Brain microvascular endothelial cell (primary cell): ENCODE measurements around the gene TFEC.
A peak's percentile ranks its signal among the peaks of the same experiment; 100 is the strongest.

Experiments
- DNase-seq: peaks from one replicate; pipeline ENCODE4 v3.0.0-alpha.2; 2020
- H3K27ac ChIP-seq: fragments of 250-450 bp; sonication (Bioruptor Pico); 2 replicates; pipeline ENCODE4 v1.5.1; 2020; ENCODE audit warnings: mild to moderate bottlenecking, moderate library complexity
- H3K27me3 ChIP-seq: fragments of 250-450 bp; sonication (Bioruptor Pico); replicated peaks from 2 replicates; pipeline ENCODE4 v1.5.1; 2020; ENCODE audit warnings: mild to moderate bottlenecking
- H3K36me3 ChIP-seq: fragments of 250-450 bp; sonication (Bioruptor Pico); replicated peaks from 2 replicates; pipeline ENCODE4 v1.5.1; 2020; ENCODE audit warnings: mild to moderate bottlenecking
- H3K4me3 ChIP-seq: 2 replicates; pipeline ENCODE4 v1.5.1; 2011; ENCODE audit warnings: low read depth, mild to moderate bottlenecking, control low read depth, low read length, moderate library complexity
- in situ Hi-C: cut with HindIII; loops from 2 replicates; pipeline ENCODE4 v1.10.0; 2017; ENCODE audit warnings: low sequenced_read_pairs, low pct_ligation_motif_present
- TF ChIP-seq, protein P1 (sequence below): IDR thresholded peaks from 2 replicates; pipeline ENCODE4 v1.5.1; 2011; ENCODE audit warnings: low read depth, mild to moderate bottlenecking, moderate library complexity, low read length, control low read depth, inconsistent platforms; ENCODE audit errors: missing control alignments

The TFEC gene, protein sequence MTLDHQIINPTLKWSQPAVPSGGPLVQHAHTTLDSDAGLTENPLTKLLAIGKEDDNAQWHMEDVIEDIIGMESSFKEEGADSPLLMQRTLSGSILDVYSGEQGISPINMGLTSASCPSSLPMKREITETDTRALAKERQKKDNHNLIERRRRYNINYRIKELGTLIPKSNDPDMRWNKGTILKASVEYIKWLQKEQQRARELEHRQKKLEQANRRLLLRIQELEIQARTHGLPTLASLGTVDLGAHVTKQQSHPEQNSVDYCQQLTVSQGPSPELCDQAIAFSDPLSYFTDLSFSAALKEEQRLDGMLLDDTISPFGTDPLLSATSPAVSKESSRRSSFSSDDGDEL

DNA sequence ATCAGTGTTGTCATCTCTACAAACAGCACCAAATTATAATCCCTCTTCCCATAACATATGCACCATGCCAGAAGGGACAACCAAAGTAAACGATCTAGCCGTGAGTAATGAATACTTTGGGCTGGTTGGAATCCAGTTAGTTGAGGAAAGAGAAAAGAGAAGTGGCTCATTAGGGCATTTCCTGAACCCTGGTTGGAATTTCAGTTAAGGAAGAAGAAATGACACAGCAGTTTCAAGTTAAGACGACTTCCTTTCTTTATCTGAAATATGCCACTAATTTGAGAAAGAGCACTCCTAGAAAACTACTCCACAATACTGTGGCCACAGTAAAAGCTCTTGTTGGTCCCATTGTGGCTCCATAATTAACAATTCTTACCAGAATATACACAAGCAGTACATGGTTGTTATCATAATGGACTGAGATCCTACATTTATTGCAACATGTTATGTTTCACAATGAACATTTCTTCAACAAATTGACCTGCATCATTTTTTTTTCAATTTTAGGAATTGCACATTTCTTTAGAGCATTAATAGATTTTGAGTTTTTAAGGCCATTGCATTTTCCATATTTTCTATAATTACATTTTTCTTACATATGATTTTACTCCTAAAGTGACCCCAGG is at the start of gene TFEC:
Gene TFEC, minus strand, starts transcription at position 113 of the 626 bp plus-strand sequence. CDS start 46,322 bp downstream, outside the sequence.
- peak within 1 kb of the TSS; percentile 70 for H3K27ac ChIP-seq
- DNase-seq = peak; percentile 10
- no peaks in the 10 kb centered on the region for H3K36me3 ChIP-seq
- no peak within 1 kb of the TSS for H3K4me3 ChIP-seq
- in situ Hi-C loops = no loop called here
- H3K27me3 ChIP-seq = no peaks in the 10 kb centered on the region
- TF ChIP-seq, protein P1, sequence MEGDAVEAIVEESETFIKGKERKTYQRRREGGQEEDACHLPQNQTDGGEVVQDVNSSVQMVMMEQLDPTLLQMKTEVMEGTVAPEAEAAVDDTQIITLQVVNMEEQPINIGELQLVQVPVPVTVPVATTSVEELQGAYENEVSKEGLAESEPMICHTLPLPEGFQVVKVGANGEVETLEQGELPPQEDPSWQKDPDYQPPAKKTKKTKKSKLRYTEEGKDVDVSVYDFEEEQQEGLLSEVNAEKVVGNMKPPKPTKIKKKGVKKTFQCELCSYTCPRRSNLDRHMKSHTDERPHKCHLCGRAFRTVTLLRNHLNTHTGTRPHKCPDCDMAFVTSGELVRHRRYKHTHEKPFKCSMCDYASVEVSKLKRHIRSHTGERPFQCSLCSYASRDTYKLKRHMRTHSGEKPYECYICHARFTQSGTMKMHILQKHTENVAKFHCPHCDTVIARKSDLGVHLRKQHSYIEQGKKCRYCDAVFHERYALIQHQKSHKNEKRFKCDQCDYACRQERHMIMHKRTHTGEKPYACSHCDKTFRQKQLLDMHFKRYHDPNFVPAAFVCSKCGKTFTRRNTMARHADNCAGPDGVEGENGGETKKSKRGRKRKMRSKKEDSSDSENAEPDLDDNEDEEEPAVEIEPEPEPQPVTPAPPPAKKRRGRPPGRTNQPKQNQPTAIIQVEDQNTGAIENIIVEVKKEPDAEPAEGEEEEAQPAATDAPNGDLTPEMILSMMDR = no peak

- no peaks in the 10 kb centered on the region for H3K36me3 ChIP-seq
- DNase-seq = peak; percentile 5
- H3K4me3 ChIP-seq = no peak overlapping the region
- no peaks in the 10 kb centered on the region for H3K27me3 ChIP-seq
- TF ChIP-seq, protein P1 = no peak
- H3K27ac ChIP-seq = no peak overlapping the region
- in situ Hi-C loops = no loop called here
These were observed 45.0 kb upstream of the TFEC start for GRCh38 chr7:116075351-116076145.

GRCh38 chr7:116071629-116072028 is 41.1 kb upstream of the TFEC start:
- Histone ChIP-seq H3K27me3 (no peaks in the 10 kb centered on the region), H3K27ac (no peak overlapping the region), H3K4me3 (no peak overlapping the region), H3K36me3 (no peaks in the 10 kb centered on the region)
- in situ Hi-C loops = no loop called here
- TF ChIP-seq, protein P1 = no peak
- no peak for DNase-seq

GRCh38 chr7:116064179-116064578 is 33.6 kb upstream of the TFEC start:
- no peak for DNase-seq
- in situ Hi-C loops = no loop called here
- Histone ChIP-seq H3K36me3 (no peaks in the 10 kb centered on the region), H3K27me3 (no peaks in the 10 kb centered on the region), H3K27ac (no peak overlapping the region), H3K4me3 (no peak overlapping the region)
- TF ChIP-seq, protein P1 = no peak

DNA sequence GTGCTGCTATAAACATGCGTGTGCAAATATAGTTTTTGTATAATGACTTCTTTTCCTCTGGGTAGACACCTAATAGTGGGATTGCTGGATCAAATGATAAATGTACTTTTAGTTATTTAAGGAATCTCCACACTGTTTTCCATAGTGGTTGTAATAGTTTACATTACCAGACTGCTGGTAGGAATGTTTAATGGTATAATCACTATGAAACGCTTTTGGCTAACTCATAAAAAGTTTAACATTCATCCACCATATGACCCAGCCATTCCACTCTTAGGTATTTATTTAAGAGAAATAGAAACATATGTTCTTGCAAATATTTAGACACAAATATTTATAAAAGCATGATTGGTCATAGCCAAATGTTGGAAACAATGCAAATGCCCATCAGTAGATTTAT is 32.1 kb upstream of the TFEC start:
- TF ChIP-seq, protein P1 = no peak
- in situ Hi-C loops = no loop called here

More for the DNA sequence above, 32.1 kb upstream of the TFEC start:
- DNase-seq = no peak
- H3K27ac ChIP-seq = no peak overlapping the region
- H3K36me3 ChIP-seq = no peaks in the 10 kb centered on the region
- H3K27me3 ChIP-seq = no peaks in the 10 kb centered on the region
- no peak overlapping the region for H3K4me3 ChIP-seq
